Retinal pigment epithelial cell (primary cell): Measurements from ENCODE around the gene SRPX.

Experiments
- DNase-seq: peaks from one replicate; pipeline ENCODE4 v3.0.0-alpha.2; 2010; ENCODE audit warnings: low read depth
- H3K4me3 ChIP-seq: 2 replicates; pipeline ENCODE4 v1.5.1; 2011; ENCODE audit warnings: mild to moderate bottlenecking, low read length, control low read depth, moderate library complexity
- CTCF ChIP-seq: conservative IDR thresholded peaks from 2 replicates; pipeline ENCODE4 v1.5.1; 2011; ENCODE audit warnings: low read depth, low read length, control low read depth, inconsistent platforms

The SRPX gene

GRCh38 chrX:38220415-38221390 is at the start of gene SRPX:
Gene SRPX (minus strand): TSS chrX:38220871. CDS start chrX:38220792, 79 bp downstream.
- no peak for DNase-seq
- H3K4me3 ChIP-seq, result peak within 1 kb of the TSS; percentile 60

GRCh38 chrX:38268011-38268410 is 47.3 kb upstream of the SRPX start:
- no peak for TF ChIP-seq CTCF
- no peak overlapping the region for H3K4me3 ChIP-seq
- no peak for DNase-seq

More at GRCh38 chrX:38220415-38221390, at the start of gene SRPX:
- no peak for TF ChIP-seq CTCF

- no peak for DNase-seq
- TF ChIP-seq CTCF, result no peak
- no peak overlapping the region for H3K4me3 ChIP-seq
These were observed 42.3 kb upstream of the SRPX start for GRCh38 chrX:38262715-38263620.

GRCh38 chrX:38260231-38260630 is 39.6 kb upstream of the SRPX start:
- TF ChIP-seq CTCF, result peak; percentile 59
- DNase-seq, result no peak
- H3K4me3 ChIP-seq, result no peak overlapping the region

GRCh38 chrX:38256019-38256418 is 35.3 kb upstream of the SRPX start:
- no peak overlapping the region for H3K4me3 ChIP-seq
- no peak for TF ChIP-seq CTCF
- no peak for DNase-seq

GRCh38 chrX:38249965-38250364 is 29.3 kb upstream of the SRPX start:
- no peak for TF ChIP-seq CTCF
- no peak for DNase-seq
- H3K4me3 ChIP-seq, result no peak overlapping the region
